ENCODE data around the gene NET1.

- TF ChIP-seq CTCF (IDR thresholded peaks at IDR 0.05) (no peak), POLR2A (IDR thresholded peaks at IDR 0.05) (no peak), POLR2AphosphoS5 (IDR thresholded peaks at IDR 0.05) (no peak), EP300 (IDR thresholded peaks at IDR 0.05; ENCODE audit: low read depth) (no peak)
Measured at GRCh38 chr10:5480162-5480941, 68.0 kb downstream of the NET1 start.

All from transverse colon (tissue), 4 donors.